GM12875 (cell line): ENCODE data around the gene FUT9.

Experiments
- H3K4me3 ChIP-seq: one replicate; pipeline ENCODE4 v1.5.1; 2011; ENCODE audit warnings: low read depth, low read length, control low read depth
- TF ChIP-seq, protein P1 (sequence below): IDR thresholded peaks from 2 replicates; pipeline ENCODE4 v1.5.1; 2011; ENCODE audit warnings: low read depth, mild to moderate bottlenecking, control low read depth, inconsistent platforms, low read length, moderate library complexity, borderline replicate concordance; ENCODE audit not compliant: insufficient read depth

Gene FUT9

DNA sequence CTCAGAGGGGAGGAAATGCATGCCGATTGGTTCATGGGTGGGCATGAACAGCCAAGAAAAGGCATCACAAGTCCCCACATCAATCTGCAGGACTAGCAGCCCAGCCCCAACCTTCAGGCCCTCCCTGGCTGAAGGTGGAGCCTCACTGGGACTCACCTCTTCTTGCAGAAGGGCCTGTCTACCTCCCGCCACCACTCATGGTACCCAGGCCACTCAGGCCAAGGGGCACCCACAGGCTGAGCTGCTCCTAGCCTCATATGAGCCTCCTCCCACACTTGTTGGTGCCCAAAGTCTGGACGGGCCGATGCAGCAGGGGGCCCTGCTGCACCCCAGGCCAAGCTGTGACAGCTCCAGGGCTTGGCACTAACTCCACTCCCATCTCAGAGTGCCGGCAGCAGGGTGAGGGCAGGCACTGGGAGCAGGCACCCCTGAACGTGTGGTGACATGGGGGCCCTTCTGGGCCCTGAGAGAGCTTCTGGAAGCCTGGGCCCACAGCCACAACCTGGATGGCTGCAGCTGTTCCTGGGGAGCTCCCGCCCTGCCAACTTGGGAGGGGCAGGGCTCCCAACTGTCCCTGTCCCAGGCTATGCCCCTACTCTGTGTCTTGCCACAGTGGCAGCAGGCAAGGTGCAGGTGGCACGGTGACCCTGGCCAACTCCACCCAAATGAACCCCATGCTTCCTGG, 13.7 kb upstream of the FUT9 start:
- TF ChIP-seq, protein P1, sequence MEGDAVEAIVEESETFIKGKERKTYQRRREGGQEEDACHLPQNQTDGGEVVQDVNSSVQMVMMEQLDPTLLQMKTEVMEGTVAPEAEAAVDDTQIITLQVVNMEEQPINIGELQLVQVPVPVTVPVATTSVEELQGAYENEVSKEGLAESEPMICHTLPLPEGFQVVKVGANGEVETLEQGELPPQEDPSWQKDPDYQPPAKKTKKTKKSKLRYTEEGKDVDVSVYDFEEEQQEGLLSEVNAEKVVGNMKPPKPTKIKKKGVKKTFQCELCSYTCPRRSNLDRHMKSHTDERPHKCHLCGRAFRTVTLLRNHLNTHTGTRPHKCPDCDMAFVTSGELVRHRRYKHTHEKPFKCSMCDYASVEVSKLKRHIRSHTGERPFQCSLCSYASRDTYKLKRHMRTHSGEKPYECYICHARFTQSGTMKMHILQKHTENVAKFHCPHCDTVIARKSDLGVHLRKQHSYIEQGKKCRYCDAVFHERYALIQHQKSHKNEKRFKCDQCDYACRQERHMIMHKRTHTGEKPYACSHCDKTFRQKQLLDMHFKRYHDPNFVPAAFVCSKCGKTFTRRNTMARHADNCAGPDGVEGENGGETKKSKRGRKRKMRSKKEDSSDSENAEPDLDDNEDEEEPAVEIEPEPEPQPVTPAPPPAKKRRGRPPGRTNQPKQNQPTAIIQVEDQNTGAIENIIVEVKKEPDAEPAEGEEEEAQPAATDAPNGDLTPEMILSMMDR: no peak
- no peak overlapping the region for H3K4me3 ChIP-seq

DNA sequence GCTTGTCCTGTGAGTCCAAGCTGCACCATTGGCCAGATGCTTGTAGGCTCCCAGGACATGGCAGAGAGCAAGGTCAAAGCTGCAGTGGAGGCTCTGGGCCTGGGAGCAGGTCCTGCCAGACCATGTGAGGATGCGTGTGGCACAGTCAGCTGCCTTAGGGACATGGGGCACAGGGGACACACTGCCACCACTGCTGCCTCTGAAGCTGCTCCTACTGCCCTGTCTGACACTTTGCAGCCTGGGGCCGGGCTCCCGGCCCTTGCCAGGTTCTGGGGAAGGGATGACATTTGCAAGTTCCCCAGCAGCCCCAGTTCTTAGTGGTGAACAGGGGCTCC, 13.2 kb upstream of the FUT9 start:
- no peak overlapping the region for H3K4me3 ChIP-seq
- TF ChIP-seq, protein P1: no peak

DNA sequence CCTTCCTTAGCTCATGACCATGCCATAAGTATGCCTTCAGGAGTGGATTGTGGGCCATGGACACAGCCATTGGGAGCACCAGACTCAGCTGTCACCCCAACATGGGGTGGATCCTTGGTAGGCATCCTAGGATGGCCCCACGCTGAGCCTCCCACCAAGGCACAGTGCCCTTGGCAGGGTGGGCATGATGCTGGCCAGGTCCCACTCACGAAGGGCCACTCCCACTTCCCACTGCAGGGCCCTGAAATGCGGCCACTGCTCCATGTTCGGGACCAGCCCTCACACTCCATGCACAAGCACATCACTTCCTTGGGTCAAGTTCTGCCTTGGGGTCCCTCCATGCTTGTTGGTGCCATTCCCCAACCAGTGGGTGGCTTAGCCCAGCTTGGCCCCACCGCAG, 12.9 kb upstream of the FUT9 start:
- H3K4me3 ChIP-seq: no peak overlapping the region
- TF ChIP-seq, protein P1: no peak

DNA sequence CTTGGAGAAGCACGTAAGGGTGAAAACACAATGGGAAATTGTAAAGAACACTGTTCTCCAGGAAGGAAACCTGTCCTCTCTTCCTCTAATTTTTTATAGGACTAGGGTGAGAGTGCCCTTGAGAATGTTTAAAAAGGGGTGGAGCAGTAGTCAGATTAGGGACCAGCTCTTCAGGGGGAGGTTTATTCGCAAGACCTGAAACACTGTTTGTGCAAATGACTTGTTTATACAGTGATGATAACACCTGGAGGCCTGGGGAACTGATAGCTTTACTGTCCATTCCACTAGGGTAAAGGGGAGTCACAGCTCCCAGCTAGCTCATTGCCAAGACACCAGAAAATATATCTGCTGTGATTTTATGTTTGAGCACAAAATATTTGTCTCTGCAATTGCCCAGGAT, 8.1 kb upstream of the FUT9 start:
- no peak overlapping the region for H3K4me3 ChIP-seq
- TF ChIP-seq, protein P1: no peak

DNA sequence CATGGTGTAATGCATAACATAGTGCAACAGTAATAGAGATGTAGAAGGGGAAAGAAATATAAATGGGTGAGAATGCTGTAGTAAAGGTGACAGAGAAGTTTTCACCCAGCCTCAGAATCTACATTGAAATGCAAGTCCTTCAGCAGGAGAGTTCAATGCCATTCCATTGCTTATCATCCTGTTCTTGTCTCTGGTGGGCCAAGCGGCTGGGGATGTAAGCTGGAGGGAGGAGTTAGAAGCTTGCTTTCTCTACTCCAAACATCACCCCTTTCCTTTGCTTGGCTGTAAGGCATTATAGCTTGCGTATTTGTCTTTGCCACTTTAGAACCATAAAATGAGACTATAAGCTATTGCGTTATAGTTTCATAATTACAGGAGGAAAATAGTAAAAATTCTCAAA, 2.2 kb upstream of the FUT9 start:
- TF ChIP-seq, protein P1: no peak
- no peak overlapping the region for H3K4me3 ChIP-seq

DNA sequence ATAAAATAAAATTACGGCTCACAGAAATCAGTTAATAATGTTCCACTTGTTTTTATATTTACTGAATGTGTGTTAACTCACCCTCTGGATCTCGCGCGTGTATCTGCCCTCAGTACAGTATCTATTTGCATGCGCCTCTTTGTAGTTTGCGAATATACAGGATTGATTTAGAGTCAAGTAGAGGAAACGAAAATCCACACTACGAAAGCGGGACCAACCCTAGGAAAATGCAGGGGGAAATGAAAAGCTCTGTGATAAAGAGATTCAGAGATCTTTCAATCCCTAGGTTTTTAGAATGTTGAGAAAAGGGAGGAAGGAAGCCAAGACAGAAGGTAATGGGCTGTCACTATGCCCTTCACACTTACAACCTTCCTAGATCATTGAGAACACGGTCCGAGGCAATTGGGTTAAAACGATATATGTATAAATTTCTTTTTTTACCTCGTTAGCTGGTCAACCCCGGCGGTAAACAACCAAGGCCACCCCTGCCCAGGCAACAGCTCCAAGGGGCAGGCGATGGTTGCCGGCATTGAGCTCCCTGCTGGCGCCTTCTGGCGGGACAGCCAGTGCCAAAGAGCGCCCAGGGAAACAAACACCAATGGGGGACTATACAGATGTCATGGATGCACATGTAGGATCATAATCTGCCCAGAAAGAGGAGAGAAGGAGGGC, 792 bp upstream of the FUT9 start:
- TF ChIP-seq, protein P1: no peak
- H3K4me3 ChIP-seq: no peak overlapping the region
